Cardiac muscle cell (in vitro differentiated cells and primary cell): Measurements from ENCODE around the gene ALDH1A2. TPM values are rescaled to one million over a fixed set of nuclear protein-coding genes. Genes with fewer than 3 reads are reported as not detected.

Experiments used
- DNase-seq, 2 donors: peaks; one replicate each; pipeline versions ENCODE4 v3.0.0 to v3.0.0-alpha.2; 2010 to 2017; ENCODE audit warnings: low read depth in 1 of 2, low spot score in 1 of 2
- H3K27ac ChIP-seq: fragments of 200-600 bp; sonication (generic); 2 replicates; pipeline ENCODE4 v1.5.1; 2016
- H3K27me3 ChIP-seq: fragments of 200-600 bp; sonication (generic); 2 replicates; pipeline ENCODE4 v1.6.0; 2016; ENCODE audit warnings: control low read depth
- H3K36me3 ChIP-seq: fragments of 200-600 bp; sonication (generic); 2 replicates; pipeline ENCODE4 v1.5.1; 2016; ENCODE audit warnings: control low read depth
- H3K4me1 ChIP-seq: fragments of 200-600 bp; sonication (generic); 2 replicates; pipeline ENCODE4 v1.8.1; 2017; ENCODE audit warnings: low read depth, mild to moderate bottlenecking, mixed run types
- H3K4me3 ChIP-seq: fragments of 200-600 bp; sonication (generic); 2 replicates; pipeline ENCODE4 v1.5.1; 2016; ENCODE audit warnings: mild to moderate bottlenecking
- H3K9me3 ChIP-seq: fragments of 200-600 bp; sonication (generic); 2 replicates; pipeline ENCODE4 v1.5.1; 2017; ENCODE audit warnings: low read depth, mild to moderate bottlenecking, control low read depth
- CTCF ChIP-seq: IDR thresholded peaks from 2 replicates; pipeline ENCODE4 v1.5.1; 2012; ENCODE audit warnings: low read depth, mild to moderate bottlenecking, low read length
- polyA plus RNA-seq: library from polyadenylated mRNA; unstranded; fragments of >200 nt; fragmentation: Nextera tagmentation; extraction: Ambion mirVana; gene quantifications from 2 replicates; pipeline ENCODE4 v1.2.1, GENCODE V29; 2016
- total RNA-seq: library from RNA; depleted of rRNA; stranded (reverse); fragments of >200 nt; gene quantifications from 2 replicates; pipeline ENCODE4 v1.2.3, GENCODE V29; 2016

Gene ALDH1A2
- total and polyA plus RNA-seq, 2 experiments from 2014 or later, result 3.5 to 4.0 TPM

- H3K27ac ChIP-seq, result no peak overlapping the region
- no peaks in the 10 kb centered on the region for H3K36me3 ChIP-seq
- no peaks in the 10 kb centered on the region for H3K9me3 ChIP-seq
- no peak for TF ChIP-seq CTCF
- H3K27me3 ChIP-seq, result no peaks in the 10 kb centered on the region
- DNase-seq, result no peak
- H3K4me3 ChIP-seq, result no peak overlapping the region
- H3K4me1 ChIP-seq, result no peaks in the 10 kb centered on the region
These were observed 43.9 kb upstream of the ALDH1A2 start for GRCh38 chr15:58109419-58109818.

- H3K4me3 ChIP-seq, result no peak overlapping the region
- H3K27me3 ChIP-seq, result no peaks in the 10 kb centered on the region
- H3K27ac ChIP-seq, result no peak overlapping the region
- no peak for TF ChIP-seq CTCF
- H3K9me3 ChIP-seq, result no peaks in the 10 kb centered on the region
- H3K36me3 ChIP-seq, result no peaks in the 10 kb centered on the region
- H3K4me1 ChIP-seq, result no peaks in the 10 kb centered on the region
- DNase-seq, result no peak
These were observed 42.6 kb upstream of the ALDH1A2 start for GRCh38 chr15:58108117-58108516.

- H3K27me3 ChIP-seq, result peaks cover 5% of the 10 kb centered on the region
- H3K9me3 ChIP-seq, result no peaks in the 10 kb centered on the region
- H3K4me1 ChIP-seq, result no peaks in the 10 kb centered on the region
- DNase-seq, result no peak
- H3K36me3 ChIP-seq, result no peaks in the 10 kb centered on the region
- no peak overlapping the region for H3K4me3 ChIP-seq
- H3K27ac ChIP-seq, result no peak overlapping the region
- TF ChIP-seq CTCF, result no peak
These were observed 38.0 kb upstream of the ALDH1A2 start for GRCh38 chr15:58103482-58103881.

GRCh38 chr15:58096529-58097084, 31.1 kb upstream of the ALDH1A2 start:
- TF ChIP-seq CTCF, result no peak
- H3K4me1 ChIP-seq, result no peaks in the 10 kb centered on the region
- H3K27ac ChIP-seq, result no peak overlapping the region
- no peaks in the 10 kb centered on the region for H3K36me3 ChIP-seq
- no peaks in the 10 kb centered on the region for H3K9me3 ChIP-seq
- no peak overlapping the region for H3K4me3 ChIP-seq
- H3K27me3 ChIP-seq, result peaks cover 5% of the 10 kb centered on the region
- DNase-seq, result no peak

GRCh38 chr15:58095415-58095814, 29.9 kb upstream of the ALDH1A2 start:
- no peak for DNase-seq
- peaks cover 3% of the 10 kb centered on the region for H3K27me3 ChIP-seq
- no peaks in the 10 kb centered on the region for H3K9me3 ChIP-seq
- TF ChIP-seq CTCF, result no peak
- H3K4me1 ChIP-seq, result no peaks in the 10 kb centered on the region
- no peak overlapping the region for H3K27ac ChIP-seq
- no peaks in the 10 kb centered on the region for H3K36me3 ChIP-seq
- no peak overlapping the region for H3K4me3 ChIP-seq

- H3K27ac ChIP-seq, result no peak overlapping the region
- no peak for DNase-seq
- peaks cover 3% of the 10 kb centered on the region for H3K27me3 ChIP-seq
- no peaks in the 10 kb centered on the region for H3K9me3 ChIP-seq
- no peaks in the 10 kb centered on the region for H3K36me3 ChIP-seq
- no peaks in the 10 kb centered on the region for H3K4me1 ChIP-seq
- no peak overlapping the region for H3K4me3 ChIP-seq
- no peak for TF ChIP-seq CTCF
These were observed 22.4 kb upstream of the ALDH1A2 start for GRCh38 chr15:58087871-58088270.
